ENCODE results near the gene MEGF9. TPM values are rescaled to one million over a fixed set of nuclear protein-coding genes. Genes with fewer than 3 reads are reported as not detected.

The MEGF9 gene
- total RNA-seq, 2 donors from 2014 or later, result 5.0 to 10.7 TPM

DNA sequence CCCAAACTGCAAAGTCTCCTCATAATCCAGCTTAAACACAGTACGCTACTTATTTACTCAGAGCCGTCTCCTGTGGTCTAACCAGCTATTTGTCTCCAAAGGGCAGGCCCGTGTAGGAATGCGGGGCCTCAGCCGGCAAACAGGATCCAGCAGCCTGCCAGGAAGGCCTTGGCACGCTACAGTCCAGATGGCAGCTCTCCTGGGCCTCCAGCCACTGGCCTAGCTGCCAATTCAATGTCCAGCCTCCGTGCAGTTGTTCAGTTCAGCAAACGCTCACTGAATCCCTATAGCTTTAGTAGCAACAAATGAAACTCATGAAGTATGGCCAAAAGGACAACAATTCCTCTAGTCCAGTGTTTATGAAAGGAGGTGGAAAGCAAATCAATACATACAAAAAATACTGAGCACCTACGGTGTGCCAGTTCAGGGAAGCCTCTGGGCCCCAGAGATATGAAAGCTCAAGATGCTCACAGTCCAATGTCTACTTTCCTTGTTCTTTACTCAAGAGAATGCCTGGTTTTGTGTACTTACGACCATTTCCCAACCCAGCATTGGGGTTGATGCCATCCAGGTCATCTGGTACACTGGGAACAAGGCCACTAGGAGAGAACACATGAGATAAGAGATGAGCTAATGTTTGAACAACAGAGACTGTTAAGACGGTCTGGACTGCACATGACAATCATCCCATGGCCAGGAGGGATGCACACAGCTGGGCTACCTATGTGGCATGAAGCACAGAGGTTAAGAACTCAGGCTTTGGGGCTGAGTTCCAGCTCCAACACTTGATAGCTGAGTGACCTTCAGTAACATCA, 142.6 kb downstream of the MEGF9 start:
- H3K27me3 ChIP-seq (ENCODE audit: control insufficient read depth, insufficient read depth, low read length, poor library complexity, severe bottlenecking), result no peaks in the 10 kb centered on the region
- H3K9me3 Mint-ChIP-seq, result no peaks in the 10 kb centered on the region
- 95 to 97% methylated on average over 10 to 11 of the region's 11 CpGs for WGBS, 2 experiments (ENCODE audit: insufficient coverage in 1 of 2, insufficient read length in 1 of 2)
- H3K4me1 ChIP-seq (ENCODE audit: control insufficient read depth, insufficient read depth, low read length), result no peaks in the 10 kb centered on the region
- no peak overlapping the region for H3K9ac ChIP-seq (ENCODE audit: extremely low read depth, low read length, poor library complexity, severe bottlenecking)
- H3K36me3 Mint-ChIP-seq (ENCODE audit: low read depth), result peaks cover 40% of the 10 kb centered on the region
- H3K4me3 Mint-ChIP-seq, result no peak overlapping the region
- H3K36me3 ChIP-seq (ENCODE audit: control insufficient read depth, insufficient read depth, low read length), result peaks cover 55% of the 10 kb centered on the region
- H3K27ac ChIP-seq (ENCODE audit: low read depth, low read length), result no peak overlapping the region
- peaks cover 15% of the 10 kb centered on the region for H3K4me1 Mint-ChIP-seq
- H3K27ac Mint-ChIP-seq, result no peak overlapping the region
- H3K27me3 Mint-ChIP-seq (ENCODE audit: insufficient read depth), result no peaks in the 10 kb centered on the region
- no peak overlapping the region for H3K4me3 ChIP-seq (ENCODE audit: low read length)
- TF ChIP-seq, protein P1, sequence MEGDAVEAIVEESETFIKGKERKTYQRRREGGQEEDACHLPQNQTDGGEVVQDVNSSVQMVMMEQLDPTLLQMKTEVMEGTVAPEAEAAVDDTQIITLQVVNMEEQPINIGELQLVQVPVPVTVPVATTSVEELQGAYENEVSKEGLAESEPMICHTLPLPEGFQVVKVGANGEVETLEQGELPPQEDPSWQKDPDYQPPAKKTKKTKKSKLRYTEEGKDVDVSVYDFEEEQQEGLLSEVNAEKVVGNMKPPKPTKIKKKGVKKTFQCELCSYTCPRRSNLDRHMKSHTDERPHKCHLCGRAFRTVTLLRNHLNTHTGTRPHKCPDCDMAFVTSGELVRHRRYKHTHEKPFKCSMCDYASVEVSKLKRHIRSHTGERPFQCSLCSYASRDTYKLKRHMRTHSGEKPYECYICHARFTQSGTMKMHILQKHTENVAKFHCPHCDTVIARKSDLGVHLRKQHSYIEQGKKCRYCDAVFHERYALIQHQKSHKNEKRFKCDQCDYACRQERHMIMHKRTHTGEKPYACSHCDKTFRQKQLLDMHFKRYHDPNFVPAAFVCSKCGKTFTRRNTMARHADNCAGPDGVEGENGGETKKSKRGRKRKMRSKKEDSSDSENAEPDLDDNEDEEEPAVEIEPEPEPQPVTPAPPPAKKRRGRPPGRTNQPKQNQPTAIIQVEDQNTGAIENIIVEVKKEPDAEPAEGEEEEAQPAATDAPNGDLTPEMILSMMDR (conservative IDR thresholded peaks at IDR 0.05), result no peak
- DNase-seq, result no peak
- no peaks in the 10 kb centered on the region for H3K9me3 ChIP-seq (ENCODE audit: control insufficient read depth, low read length)

DNA sequence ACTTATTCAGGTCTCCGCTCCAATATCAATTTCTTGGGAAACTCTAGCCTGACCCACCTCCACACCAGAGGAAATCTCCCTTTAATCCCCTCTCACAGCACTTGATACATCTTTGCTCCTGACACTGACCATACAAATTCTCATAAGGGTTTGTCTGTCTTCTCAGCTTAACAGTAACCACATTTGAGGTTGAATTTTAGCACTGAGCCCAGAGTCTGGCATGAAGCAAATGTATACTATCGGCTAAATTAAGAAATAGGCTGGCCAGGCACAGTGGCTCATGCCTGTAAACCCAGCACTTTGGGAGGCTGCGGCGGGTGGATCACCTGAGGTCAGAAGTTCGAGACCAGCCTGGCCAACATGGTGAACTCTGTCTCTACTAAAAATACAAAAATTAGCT, 144.0 kb downstream of the MEGF9 start:
- Histone ChIP-seq H3K4me3 (ENCODE audit: low read length) (no peak overlapping the region), H3K9me3 (ENCODE audit: control insufficient read depth, low read length) (no peaks in the 10 kb centered on the region), H3K27ac (ENCODE audit: low read depth, low read length) (no peak overlapping the region), H3K36me3 (ENCODE audit: control insufficient read depth, insufficient read depth, low read length) (peaks cover 66% of the 10 kb centered on the region), H3K4me1 (ENCODE audit: control insufficient read depth, insufficient read depth, low read length) (no peaks in the 10 kb centered on the region), H3K27me3 (ENCODE audit: control insufficient read depth, insufficient read depth, low read length, poor library complexity, severe bottlenecking) (no peaks in the 10 kb centered on the region), H3K9ac (ENCODE audit: extremely low read depth, low read length, poor library complexity, severe bottlenecking) (no peak overlapping the region)
- TF ChIP-seq, protein P1 (conservative IDR thresholded peaks at IDR 0.05), result no peak
- Mint-ChIP-seq H3K9me3 (no peaks in the 10 kb centered on the region), H3K4me1 (peaks cover 15% of the 10 kb centered on the region), H3K4me3 (no peak overlapping the region), H3K27ac (no peak overlapping the region), H3K36me3 (ENCODE audit: low read depth) (peaks cover 42% of the 10 kb centered on the region), H3K27me3 (ENCODE audit: insufficient read depth) (no peaks in the 10 kb centered on the region)
- no peak for DNase-seq
- WGBS, 2 experiments (ENCODE audit: insufficient coverage in 1 of 2, insufficient read length in 1 of 2), result 95% methylated on average over 5 of the region's 5 CpGs

DNA sequence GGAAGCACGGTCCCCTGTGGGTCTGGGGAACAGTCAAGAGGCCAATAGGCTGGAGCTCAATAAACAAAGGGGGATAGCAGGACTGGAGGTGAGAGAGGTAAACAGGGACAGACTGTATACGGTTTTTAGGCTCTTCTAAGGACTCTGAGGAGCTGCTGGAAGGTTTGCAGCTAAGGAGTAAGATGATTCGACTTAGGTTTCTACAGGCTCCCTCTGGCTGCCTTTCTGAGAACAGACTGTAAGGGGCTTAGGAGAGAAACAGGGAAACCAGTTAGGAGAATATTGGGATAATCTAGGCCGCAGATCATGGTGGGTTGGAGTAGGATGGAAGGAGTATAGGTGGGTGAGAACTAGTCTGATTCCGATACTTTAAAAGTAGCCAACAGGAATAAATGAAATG, 144.7 kb downstream of the MEGF9 start:
- Mint-ChIP-seq H3K4me1 (peaks cover 15% of the 10 kb centered on the region), H3K27ac (no peak overlapping the region), H3K27me3 (ENCODE audit: insufficient read depth) (no peaks in the 10 kb centered on the region), H3K9me3 (no peaks in the 10 kb centered on the region), H3K4me3 (no peak overlapping the region), H3K36me3 (ENCODE audit: low read depth) (peaks cover 49% of the 10 kb centered on the region)
- Histone ChIP-seq H3K4me3 (ENCODE audit: low read length) (no peak overlapping the region), H3K4me1 (ENCODE audit: control insufficient read depth, insufficient read depth, low read length) (no peaks in the 10 kb centered on the region), H3K9ac (ENCODE audit: extremely low read depth, low read length, poor library complexity, severe bottlenecking) (no peak overlapping the region), H3K27me3 (ENCODE audit: control insufficient read depth, insufficient read depth, low read length, poor library complexity, severe bottlenecking) (no peaks in the 10 kb centered on the region), H3K36me3 (ENCODE audit: control insufficient read depth, insufficient read depth, low read length) (peaks cover 73% of the 10 kb centered on the region), H3K27ac (ENCODE audit: low read depth, low read length) (no peak overlapping the region), H3K9me3 (ENCODE audit: control insufficient read depth, low read length) (no peaks in the 10 kb centered on the region)
- no peak for DNase-seq
- TF ChIP-seq, protein P1 (conservative IDR thresholded peaks at IDR 0.05), result peak; percentile 62
- WGBS, 2 experiments (ENCODE audit: insufficient coverage in 1 of 2, insufficient read length in 1 of 2), result 92% methylated on average over 5 of the region's 5 CpGs
